SU-DHL-6 (cell line): ENCODE measurements around the gene PVALEF.

Source experiments
- EZH2phosphoT487 ChIP-seq: fragments of 200-600 bp; sonication (generic), shearing (Covaris generic); conservative IDR thresholded peaks from 2 replicates; pipeline ENCODE4 v1.6.1; 2018; ENCODE audit warnings: mild to moderate bottlenecking, antibody characterized with exemption, low read length, moderate library complexity, mixed read lengths
- TF ChIP-seq, protein P1 (sequence below): fragments of 200-600 bp; sonication (generic); IDR thresholded peaks from one replicate; pipeline ENCODE4 v1.5.1; 2017; ENCODE audit warnings: antibody characterized with exemption, mild to moderate bottlenecking, low read length, moderate library complexity; ENCODE audit not compliant: insufficient read depth, poor library complexity, severe bottlenecking

DNA sequence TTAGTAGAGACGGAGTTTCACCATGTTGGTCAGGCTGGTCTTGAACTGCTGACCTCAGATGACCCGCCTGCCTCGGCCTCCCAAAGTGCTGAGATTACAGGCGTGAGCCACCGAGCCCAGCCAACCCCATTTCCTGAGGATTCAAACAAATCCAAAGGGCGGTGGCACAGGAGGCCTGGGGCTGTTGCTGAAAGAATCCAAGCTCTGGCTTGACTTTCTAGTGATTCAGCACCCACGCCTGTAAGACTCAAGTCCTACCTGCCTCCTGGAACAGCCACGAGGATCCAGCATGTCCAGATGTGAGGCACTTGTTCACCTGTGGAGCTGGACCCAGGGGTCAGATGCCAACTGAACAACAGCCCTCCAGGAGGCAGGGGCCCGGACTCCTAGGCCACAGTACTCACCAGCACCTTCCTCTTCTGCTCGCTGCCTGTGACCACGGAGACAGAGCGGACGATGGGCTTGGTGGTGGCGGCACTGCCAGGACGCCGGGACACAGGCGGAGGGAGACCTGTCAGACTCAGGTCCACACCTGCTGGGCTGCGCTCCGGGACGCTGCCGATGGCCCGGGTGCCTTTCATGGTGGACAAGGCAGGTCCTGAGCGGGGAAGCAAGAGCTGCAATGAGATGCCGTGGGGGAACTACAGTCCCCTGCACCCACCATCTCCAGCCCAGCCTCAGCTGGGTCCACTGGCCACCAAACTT, 54.3 kb downstream of the PVALEF start:
- TF ChIP-seq, protein P1, sequence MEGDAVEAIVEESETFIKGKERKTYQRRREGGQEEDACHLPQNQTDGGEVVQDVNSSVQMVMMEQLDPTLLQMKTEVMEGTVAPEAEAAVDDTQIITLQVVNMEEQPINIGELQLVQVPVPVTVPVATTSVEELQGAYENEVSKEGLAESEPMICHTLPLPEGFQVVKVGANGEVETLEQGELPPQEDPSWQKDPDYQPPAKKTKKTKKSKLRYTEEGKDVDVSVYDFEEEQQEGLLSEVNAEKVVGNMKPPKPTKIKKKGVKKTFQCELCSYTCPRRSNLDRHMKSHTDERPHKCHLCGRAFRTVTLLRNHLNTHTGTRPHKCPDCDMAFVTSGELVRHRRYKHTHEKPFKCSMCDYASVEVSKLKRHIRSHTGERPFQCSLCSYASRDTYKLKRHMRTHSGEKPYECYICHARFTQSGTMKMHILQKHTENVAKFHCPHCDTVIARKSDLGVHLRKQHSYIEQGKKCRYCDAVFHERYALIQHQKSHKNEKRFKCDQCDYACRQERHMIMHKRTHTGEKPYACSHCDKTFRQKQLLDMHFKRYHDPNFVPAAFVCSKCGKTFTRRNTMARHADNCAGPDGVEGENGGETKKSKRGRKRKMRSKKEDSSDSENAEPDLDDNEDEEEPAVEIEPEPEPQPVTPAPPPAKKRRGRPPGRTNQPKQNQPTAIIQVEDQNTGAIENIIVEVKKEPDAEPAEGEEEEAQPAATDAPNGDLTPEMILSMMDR: no peak
- no peak for TF ChIP-seq EZH2phosphoT487
